ENCODE data around the gene AUTS2.
"Not testable (repeated sequence)": the region's sequence is repeated elsewhere in the genome, so short reads cannot be mapped to it uniquely, and the experiment has no call there.

Gene AUTS2

GRCh38 chr7:70723339-70723738, 1125.1 kb downstream of the AUTS2 start:
- DNase-seq (ENCODE audit: low read depth): no peak

- no peak for DNase-seq (ENCODE audit: low read depth)
Measured at GRCh38 chr7:70725448-70725847, 1127.2 kb downstream of the AUTS2 start.

GRCh38 chr7:70726294-70726693, 1128.0 kb downstream of the AUTS2 start:
- no peak for DNase-seq (ENCODE audit: low read depth)

- DNase-seq (ENCODE audit: low read depth): no peak
Measured at GRCh38 chr7:70726951-70727378, 1128.7 kb downstream of the AUTS2 start.

- DNase-seq (ENCODE audit: low read depth): no peak
Measured at GRCh38 chr7:70727861-70728260, 1129.6 kb downstream of the AUTS2 start.

- no peak for DNase-seq (ENCODE audit: low read depth)
Measured at GRCh38 chr7:70728872-70729552, 1130.7 kb downstream of the AUTS2 start.

- DNase-seq (ENCODE audit: low read depth): not testable (repeated sequence)
Measured at GRCh38 chr7:70729553-70730157, 1131.4 kb downstream of the AUTS2 start.

- no peak for DNase-seq (ENCODE audit: low read depth)
Measured at GRCh38 chr7:70730451-70731110, 1132.3 kb downstream of the AUTS2 start.

- no peak for DNase-seq (ENCODE audit: low read depth)
Measured at GRCh38 chr7:70733090-70733489, 1134.8 kb downstream of the AUTS2 start.

- DNase-seq (ENCODE audit: low read depth): no peak
Measured at GRCh38 chr7:70734411-70734810, 1136.1 kb downstream of the AUTS2 start.

- DNase-seq (ENCODE audit: low read depth): no peak
Measured at GRCh38 chr7:70735313-70735712, 1137.0 kb downstream of the AUTS2 start.

- no peak for DNase-seq (ENCODE audit: low read depth)
Measured at GRCh38 chr7:70736715-70737460, 1138.6 kb downstream of the AUTS2 start.

- DNase-seq (ENCODE audit: low read depth): no peak
Measured at GRCh38 chr7:70738151-70738885, 1140.0 kb downstream of the AUTS2 start.

- DNase-seq (ENCODE audit: low read depth): no peak
Measured at GRCh38 chr7:70739646-70740210, 1141.5 kb downstream of the AUTS2 start.

GRCh38 chr7:70741666-70742065, 1143.4 kb downstream of the AUTS2 start:
- DNase-seq (ENCODE audit: low read depth): no peak

GRCh38 chr7:70743531-70744325, 1145.5 kb downstream of the AUTS2 start:
- no peak for DNase-seq (ENCODE audit: low read depth)

GRCh38 chr7:70744492-70744891, 1146.2 kb downstream of the AUTS2 start:
- no peak for DNase-seq (ENCODE audit: low read depth)

GRCh38 chr7:70749831-70750230, 1151.6 kb downstream of the AUTS2 start:
- no peak for DNase-seq (ENCODE audit: low read depth)

- no peak for DNase-seq (ENCODE audit: low read depth)
Measured at GRCh38 chr7:70751895-70752294, 1153.6 kb downstream of the AUTS2 start.

- DNase-seq (ENCODE audit: low read depth): no peak
Measured at GRCh38 chr7:70752794-70753241, 1154.5 kb downstream of the AUTS2 start.

GRCh38 chr7:70756789-70757188, 1158.5 kb downstream of the AUTS2 start:
- DNase-seq (ENCODE audit: low read depth): no peak
